H1 (cell line): ENCODE data around the gene LAMP5. TPM values are rescaled to one million over a fixed set of nuclear protein-coding genes. Genes with fewer than 3 reads are reported as not detected.

ENCODE experiments used
- RAD21 ChIP-seq, 2 experiments: IDR thresholded peaks in 1 of 2; conservative IDR thresholded peaks in 1 of 2; 2 replicates each; pipeline ENCODE4 v1.6.1; 2011; ENCODE audit warnings: low read depth in 2 of 2, low read length in 2 of 2, improper control_type of control experiment in 1 of 2, inconsistent platforms in 1 of 2, mild to moderate bottlenecking in 1 of 2, moderate library complexity in 1 of 2
- polyA plus RNA-seq, 7 experiments: library from polyadenylated mRNA; depleted of rRNA in 3 of 7; stranded (reverse) in 5 of 7; unstranded in 2 of 7; fragments of >200 nt in 5 of 7; fragments of 200-250 nt in 2 of 7; gene quantifications; 1 replicate in 5 of 7; 2 replicates in 1 of 7; 4 replicates in 1 of 7; pipeline versions ENCODE4 v1.2.1 to v1.2.3, GENCODE V29; 2011 to 2013; ENCODE audit warnings: missing spikeins in 2 of 7, mixed read lengths in 2 of 7
- total RNA-seq: library from RNA; stranded (reverse); fragmentation: NEBNext Ultra II Directional; extraction: Animal tissue kit (Norgen Biotek cat#: 25700); gene quantifications from 2 replicates; pipeline ENCODE4 v1.2.1, GENCODE V29; 2021

The LAMP5 gene
- total and polyA plus RNA-seq, 2 of the 8 experiments (the other 6 are each of a cell fraction or from before 2014, with no cell fraction given): 0.22 to 1.9 TPM

DNA sequence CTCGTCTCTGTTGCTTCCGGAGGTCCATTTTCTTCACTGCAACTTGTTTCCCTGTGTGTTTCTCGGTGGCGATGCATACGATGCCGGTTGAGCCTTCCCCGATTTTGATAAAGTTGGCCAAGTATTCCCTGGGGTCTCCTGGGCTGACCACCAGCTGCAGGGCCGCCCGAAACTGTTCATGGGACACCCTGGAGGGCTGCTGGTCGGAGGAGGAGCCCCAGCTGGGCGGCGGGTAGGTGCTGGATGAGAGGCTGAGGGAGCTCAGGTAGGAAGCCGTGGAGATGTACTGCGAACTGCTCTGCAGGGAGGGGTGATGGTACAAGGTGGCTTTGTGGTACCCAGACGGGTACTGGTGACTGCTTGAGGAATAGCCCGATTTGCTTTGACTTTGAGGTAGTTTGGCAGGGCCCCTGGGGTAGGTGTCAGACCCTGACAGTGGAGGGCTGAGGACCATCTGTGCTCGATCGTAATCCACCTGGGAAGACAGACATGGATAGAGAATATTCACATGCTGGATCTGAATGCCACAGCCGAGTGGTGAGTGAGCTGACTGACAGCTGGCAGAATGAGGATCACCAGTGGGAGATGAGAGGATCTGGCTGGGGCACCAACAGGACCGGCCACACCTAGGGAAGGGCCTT is 51.6 kb downstream of the LAMP5 start (continued):
- no peak for TF ChIP-seq RAD21 (IDR thresholded peaks at IDR 0.05 in 1 of 2, conservative IDR thresholded peaks at IDR 0.05 in 1 of 2; ENCODE audit: low read depth in 2 of 2, low read length in 2 of 2)
